Stimulated activated CD4-positive, alpha-beta T cell treated with anti-CD3 and anti-CD28 coated beads, Interleukin-12 subunit alpha, Interleukin-12 subunit beta, amount 100 ng/mL, for 24 hours (primary cell): ENCODE measurements around the gene GLI3.

ENCODE experiments used
- DNase-seq, 2 experiments: peaks; one replicate each; pipeline ENCODE4 v3.0.0-alpha.2; 2020; ENCODE audit warnings: low read depth in 2 of 2

Gene GLI3

GRCh38 chr7:42035210-42035609 lies 201.8 kb downstream of the GLI3 start:
- DNase-seq: no peak

- DNase-seq: no peak
Observed at GRCh38 chr7:42033480-42033879, 203.5 kb downstream of the GLI3 start.

- no peak for DNase-seq
Observed at GRCh38 chr7:42029405-42029804, 207.6 kb downstream of the GLI3 start.

GRCh38 chr7:42027521-42027920 lies 209.5 kb downstream of the GLI3 start:
- no peak for DNase-seq

GRCh38 chr7:42026622-42027197 lies 210.3 kb downstream of the GLI3 start:
- DNase-seq: no peak

GRCh38 chr7:42025635-42026375 lies 211.2 kb downstream of the GLI3 start:
- DNase-seq: no peak

- no peak for DNase-seq
Observed at GRCh38 chr7:42024537-42024936, 212.5 kb downstream of the GLI3 start.

- DNase-seq: no peak
Observed at GRCh38 chr7:42023262-42023661, 213.7 kb downstream of the GLI3 start.

GRCh38 chr7:42022791-42023190 lies 214.2 kb downstream of the GLI3 start:
- no peak for DNase-seq

GRCh38 chr7:42022056-42022455 lies 215.0 kb downstream of the GLI3 start:
- DNase-seq: no peak

- DNase-seq: no peak
Observed at GRCh38 chr7:42021631-42022030, 215.4 kb downstream of the GLI3 start.

GRCh38 chr7:42020061-42020460 lies 216.9 kb downstream of the GLI3 start:
- DNase-seq: no peak

GRCh38 chr7:42017349-42017986 lies 219.5 kb downstream of the GLI3 start:
- no peak for DNase-seq

GRCh38 chr7:42016517-42016916 lies 220.5 kb downstream of the GLI3 start:
- DNase-seq: no peak

GRCh38 chr7:42014625-42015618 lies 222.1 kb downstream of the GLI3 start:
- DNase-seq: peak in 1 of 2 experiments; percentile 34

GRCh38 chr7:42012786-42013360 lies 224.1 kb downstream of the GLI3 start:
- no peak for DNase-seq

- DNase-seq: no peak
Observed at GRCh38 chr7:42012313-42012712, 224.7 kb downstream of the GLI3 start.

GRCh38 chr7:42011846-42012245 lies 225.2 kb downstream of the GLI3 start:
- DNase-seq: no peak

- no peak for DNase-seq
Observed at GRCh38 chr7:42010751-42011150, 226.3 kb downstream of the GLI3 start.

- no peak for DNase-seq
Observed at GRCh38 chr7:42006801-42007513, 230.1 kb downstream of the GLI3 start.

- DNase-seq: no peak
Observed at GRCh38 chr7:42002654-42003053, 234.4 kb downstream of the GLI3 start.
